ENCODE data around the gene PYGB.

PYGB gene

DNA sequence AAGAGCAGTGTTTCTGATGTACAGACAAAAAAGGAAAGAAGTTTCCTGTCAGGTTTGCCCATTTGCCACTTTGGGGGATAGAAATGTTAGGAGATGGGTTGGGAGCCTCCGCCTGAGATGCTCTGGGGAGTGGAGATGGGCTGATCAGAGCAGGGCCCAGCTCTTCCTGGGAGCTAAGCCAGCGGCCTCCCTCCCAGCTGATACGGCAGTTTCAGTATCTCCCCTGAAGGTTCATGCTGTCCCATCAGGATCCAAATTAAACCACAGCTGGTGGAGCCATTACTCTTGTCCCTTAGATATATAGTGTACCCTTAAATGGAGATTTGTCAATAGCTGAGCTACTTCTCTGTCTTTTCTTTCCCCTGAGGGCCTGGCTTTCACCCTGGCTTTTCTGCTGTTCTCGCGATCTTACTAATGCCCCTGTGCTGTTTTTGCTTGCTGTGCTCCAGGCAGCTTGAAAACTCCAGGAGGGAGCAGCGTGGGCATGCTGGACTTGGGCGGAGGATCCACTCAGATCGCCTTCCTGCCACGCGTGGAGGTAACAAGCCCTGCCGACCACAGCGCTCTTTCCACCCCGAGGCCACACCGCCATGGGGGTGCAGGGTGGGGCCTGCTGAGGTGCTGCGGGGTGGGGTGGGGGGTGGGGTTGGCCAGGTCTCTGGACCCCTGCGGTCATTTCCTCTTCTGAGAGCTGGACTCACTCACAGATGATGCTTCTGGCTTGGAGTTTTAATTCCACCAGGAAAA, 31.5 kb upstream of the PYGB start:
- no peak for DNase-seq (ENCODE audit: low read depth in 2 of 2)

DNA sequence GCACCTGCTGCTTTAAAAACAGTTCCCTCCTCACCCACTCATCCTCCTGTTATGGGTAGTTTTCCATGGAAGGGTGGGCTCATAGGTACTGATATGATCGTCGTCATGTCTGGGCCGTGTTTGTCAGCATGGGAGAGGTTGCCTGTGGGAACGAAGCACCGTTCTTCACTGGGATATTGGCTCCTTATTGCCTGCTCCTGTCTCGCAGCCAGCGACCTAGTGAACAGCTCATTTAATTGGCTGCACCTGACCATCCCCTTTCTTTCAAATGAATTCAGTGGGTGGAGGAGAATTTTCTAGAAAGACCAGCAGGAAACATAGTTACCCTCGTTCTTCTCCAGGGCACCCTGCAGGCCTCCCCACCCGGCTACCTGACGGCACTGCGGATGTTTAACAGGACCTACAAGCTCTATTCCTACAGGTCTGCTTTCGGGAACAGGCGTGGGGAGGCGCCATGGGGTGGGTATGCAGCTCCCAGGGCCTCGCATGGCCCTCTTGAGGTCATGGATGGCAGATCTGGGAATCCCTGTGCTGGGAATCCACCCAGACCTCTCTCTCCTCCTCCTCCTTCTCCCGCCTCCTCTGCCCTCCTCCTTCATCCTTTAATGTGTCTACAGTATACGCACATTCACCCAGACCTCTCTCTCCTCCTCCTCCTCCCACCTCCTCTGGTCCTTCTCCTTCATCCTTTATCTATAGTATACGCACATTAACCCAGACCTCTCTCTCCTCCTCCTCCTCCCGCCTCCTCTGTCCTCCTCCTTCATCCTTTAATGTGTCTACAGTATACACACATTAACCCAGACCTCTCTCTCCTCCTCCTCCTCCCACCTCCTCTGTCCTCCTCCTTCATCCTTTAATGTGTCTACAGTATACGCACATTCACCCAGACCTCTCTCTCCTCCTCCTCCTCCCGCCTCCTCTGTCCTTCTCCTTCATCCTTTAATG, 30.4 kb upstream of the PYGB start:
- DNase-seq (ENCODE audit: low read depth in 2 of 2): no peak

- no peak for DNase-seq (ENCODE audit: low read depth in 2 of 2)
Measured at GRCh38 chr20:25218109-25218486, 29.8 kb upstream of the PYGB start.

- no peak for DNase-seq (ENCODE audit: low read depth in 2 of 2)
Measured at GRCh38 chr20:25218492-25218891, 29.4 kb upstream of the PYGB start.

GRCh38 chr20:25219365-25219764, 28.5 kb upstream of the PYGB start:
- DNase-seq (ENCODE audit: low read depth in 2 of 2): no peak

DNA sequence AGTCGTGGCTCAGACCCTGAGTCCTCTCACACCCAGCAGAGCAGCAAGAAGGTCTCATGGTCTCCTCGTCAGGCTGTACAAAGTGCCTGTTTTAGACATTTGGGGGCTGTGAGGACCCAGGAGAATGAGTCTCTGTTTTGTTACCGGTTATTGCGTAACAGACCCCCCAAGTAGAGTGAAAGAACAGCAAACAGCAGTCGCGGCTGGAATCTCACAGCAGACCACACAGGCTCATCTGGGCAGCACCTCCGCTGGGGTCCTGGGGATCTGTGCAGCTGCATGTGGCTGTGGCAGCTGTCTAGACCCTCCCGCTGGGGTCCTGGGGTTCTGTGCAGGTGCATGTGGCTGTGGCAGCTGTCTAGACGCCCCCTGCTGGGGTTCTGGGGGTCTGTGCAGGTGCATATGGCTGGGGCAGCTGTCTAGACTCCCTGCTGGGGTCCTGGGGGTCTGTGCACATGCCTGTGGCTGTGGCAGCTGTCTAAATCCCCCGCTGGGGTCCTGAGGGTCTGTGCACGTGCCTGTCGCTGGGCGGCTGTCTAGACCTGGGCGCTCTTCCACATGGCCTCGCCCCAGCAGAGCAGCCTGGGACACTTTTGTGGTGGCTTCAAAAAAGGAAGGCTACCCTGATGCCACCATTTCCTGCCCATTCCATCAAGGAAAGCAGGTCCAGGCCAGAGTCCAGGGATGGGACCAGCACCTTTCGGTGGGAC, 27.7 kb upstream of the PYGB start:
- DNase-seq (ENCODE audit: low read depth in 2 of 2): no peak

- no peak for DNase-seq (ENCODE audit: low read depth in 2 of 2)
Measured at GRCh38 chr20:25220810-25221591, 26.9 kb upstream of the PYGB start.

GRCh38 chr20:25221592-25222460, 26.1 kb upstream of the PYGB start:
- DNase-seq (ENCODE audit: low read depth in 2 of 2): no peak

DNA sequence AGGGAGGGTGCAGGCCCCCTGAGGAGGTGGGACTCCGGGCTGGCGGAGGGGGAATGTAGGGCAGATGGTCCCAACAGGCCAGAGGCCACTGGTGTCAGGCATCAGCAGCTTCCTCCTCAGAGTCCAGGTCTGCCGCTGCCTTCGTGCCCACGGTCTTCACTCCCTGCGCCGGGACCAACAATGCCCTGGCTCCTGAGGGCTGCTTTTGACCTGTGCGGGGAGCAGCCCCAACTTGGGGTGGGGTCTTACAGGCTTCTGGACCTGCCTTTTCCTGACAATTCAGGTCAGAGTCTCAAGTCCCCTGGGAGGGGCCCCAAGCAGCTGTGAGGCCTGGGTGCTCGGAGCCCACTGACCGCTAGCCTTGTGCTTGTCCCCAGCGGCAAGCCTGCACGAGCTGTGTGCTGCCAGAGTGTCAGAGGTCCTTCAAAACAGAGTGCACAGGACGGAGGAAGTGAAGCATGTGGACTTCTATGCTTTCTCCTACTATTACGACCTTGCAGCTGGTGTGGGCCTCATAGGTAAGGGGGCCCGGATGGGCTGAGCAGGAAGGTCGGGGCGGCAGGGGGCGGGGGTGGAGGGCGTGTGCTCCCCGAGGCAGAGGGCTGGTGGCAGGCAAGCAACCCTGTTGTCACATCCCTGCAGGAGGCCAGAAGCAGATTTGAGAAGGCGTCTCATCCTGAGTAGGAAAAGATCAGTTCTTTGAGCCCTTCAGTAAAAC, 25.3 kb upstream of the PYGB start:
- no peak for DNase-seq (ENCODE audit: low read depth in 2 of 2)

- peak; percentile 50 to 52 for DNase-seq (ENCODE audit: low read depth in 2 of 2)
Measured at GRCh38 chr20:25223179-25223661, 24.7 kb upstream of the PYGB start.

GRCh38 chr20:25223765-25224720, 23.8 kb upstream of the PYGB start:
- no peak for DNase-seq (ENCODE audit: low read depth in 2 of 2)

GRCh38 chr20:25224941-25225340, 22.9 kb upstream of the PYGB start:
- DNase-seq (ENCODE audit: low read depth in 2 of 2): no peak

DNA sequence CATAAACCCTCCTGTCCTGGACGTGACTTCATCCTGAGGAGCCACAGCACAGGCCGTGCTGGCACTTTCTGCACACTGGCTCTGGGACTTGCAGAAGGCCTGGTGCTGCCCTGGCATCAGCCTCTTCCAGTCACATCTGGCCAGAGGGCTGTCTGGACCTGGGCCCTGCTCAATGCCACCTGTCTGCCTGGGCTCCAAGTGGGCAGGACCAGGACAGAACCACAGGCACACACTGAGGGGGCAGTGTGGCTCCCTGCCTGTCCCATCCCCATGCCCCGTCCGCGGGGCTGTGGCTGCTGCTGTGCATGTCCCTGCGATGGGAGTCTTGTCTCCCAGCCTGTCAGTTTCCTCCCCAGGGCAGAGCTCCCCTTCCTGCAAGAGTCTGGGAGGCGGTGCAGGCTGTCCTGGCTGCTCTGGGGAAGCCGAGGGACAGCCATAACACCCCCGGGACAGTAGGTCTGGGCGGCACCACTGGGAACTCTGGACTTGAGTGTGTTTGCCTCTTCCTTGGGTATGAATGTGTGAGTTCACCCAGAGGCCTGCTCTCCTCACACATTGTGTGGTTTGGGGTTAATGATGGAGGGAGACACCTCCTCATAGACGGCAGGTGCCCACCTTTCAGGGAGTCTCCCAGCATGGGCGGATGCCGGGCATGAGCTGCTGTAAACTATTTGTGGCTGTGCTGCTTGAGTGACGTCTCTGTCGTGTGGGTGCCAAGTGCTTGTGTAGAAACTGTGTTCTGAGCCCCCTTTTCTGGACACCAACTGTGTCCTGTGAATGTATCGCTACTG, 22.0 kb upstream of the PYGB start:
- DNase-seq (ENCODE audit: low read depth in 2 of 2): no peak

DNA sequence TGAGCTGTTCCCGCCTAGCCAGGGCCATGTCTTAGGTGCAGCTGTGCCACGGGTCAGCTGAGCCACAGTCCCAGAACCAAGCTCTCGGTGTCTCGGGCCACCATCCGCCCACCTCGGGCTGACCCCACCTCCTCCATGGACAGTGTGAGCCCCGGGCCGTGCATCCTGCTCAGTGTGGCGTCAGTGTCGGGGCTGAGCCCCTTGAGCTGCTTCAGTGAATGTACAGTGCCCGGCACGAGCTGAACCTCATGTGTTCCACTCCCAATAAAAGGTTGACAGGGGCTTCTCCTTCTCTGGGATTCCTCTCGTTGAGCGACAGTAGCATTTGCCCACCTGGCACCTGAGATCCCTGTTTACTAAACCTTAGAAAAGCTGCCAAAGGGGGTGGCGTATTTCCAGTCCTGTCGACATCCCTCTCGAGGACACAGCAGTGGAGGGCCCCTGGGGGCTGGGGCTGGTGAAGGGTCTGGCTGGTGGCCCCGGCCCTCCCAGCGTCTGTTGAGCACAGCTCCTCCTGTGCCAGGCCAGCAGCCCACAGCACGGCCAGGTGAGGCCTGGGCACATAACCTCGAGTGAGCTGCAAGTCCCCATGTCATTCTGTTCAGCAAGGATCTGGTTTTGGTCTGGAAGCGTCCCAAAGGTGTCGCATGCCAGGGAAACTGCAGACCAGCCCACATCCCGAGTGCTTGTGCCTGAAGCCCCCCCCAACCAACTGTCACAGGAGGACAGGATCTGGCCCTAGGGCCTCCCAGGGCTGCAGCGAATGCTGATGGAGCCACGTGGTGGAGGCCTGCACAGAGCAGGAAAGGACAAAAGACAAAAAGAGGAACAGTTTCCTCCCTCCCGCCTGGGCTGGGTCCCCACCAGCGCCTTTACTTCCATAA, 21.2 kb upstream of the PYGB start:
- no peak for DNase-seq (ENCODE audit: low read depth in 2 of 2)

GRCh38 chr20:25227317-25227831, 20.5 kb upstream of the PYGB start:
- DNase-seq (ENCODE audit: low read depth in 2 of 2): no peak

DNA sequence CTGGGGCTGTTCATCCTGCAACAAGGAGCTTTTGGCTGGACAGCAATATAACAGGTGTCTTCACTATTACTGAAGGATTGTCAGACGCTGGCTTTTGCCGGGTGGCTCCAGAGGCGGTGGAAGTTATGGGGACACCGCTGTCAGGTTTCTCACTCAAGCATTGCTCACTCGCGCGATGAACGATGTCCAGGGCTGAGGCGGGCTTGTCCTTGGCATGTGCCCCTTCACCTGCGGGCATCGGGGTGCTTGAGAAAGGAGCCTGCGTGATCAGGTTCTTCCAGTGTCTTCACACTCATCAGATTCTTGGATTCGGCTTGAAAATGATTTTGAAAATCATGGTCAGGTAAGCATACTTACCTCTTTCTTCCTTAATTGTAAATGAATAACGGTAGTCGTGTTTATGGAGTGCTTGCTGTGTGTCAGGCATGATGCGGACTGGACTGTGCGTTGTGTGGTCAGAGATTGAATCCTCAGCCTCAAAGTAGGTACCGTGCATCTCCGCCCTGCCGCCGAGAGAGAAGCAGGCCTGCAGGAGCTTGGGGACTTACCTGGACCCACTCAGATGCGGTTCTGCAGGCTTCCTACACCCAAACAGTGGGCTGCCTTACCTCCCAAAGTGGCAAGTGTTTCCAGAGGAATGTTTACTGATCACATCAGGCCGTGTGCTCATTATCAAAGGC, 18.3 kb upstream of the PYGB start:
- no peak for DNase-seq (ENCODE audit: low read depth in 2 of 2)
